ENCODE measurements around the gene GBX1. TPM values are rescaled to one million over a fixed set of nuclear protein-coding genes. Genes with fewer than 3 reads are reported as not detected.

The GBX1 gene
- total and polyA plus RNA-seq, 12 donors, result not detected

- Histone ChIP-seq H3K27me3 (no peaks in the 10 kb centered on the region), H3K4me1 (replicated peaks in 1 of 2) (no peaks in the 10 kb centered on the region), H3K9me3 (replicated peaks in 1 of 3) (no peaks in the 10 kb centered on the region), H3K27ac (no peak overlapping the region), H3K36me3 (replicated peaks in 1 of 2) (no peaks in the 10 kb centered on the region), H3K4me3 (no peak overlapping the region)
- intact Hi-C loops (cut with DNase I), result no loop called here
- TF ChIP-seq CTCF (IDR thresholded peaks at IDR 0.05) (no peak), POLR2A (IDR thresholded peaks at IDR 0.05) (no peak)
- WGBS, 4 donors, result 86 to 92% (median 90%) methylated on average over 20 to 24 of the region's 24 CpGs
- no peak for DNase-seq
These were observed 65.7 kb downstream of the GBX1 start for GRCh38 chr7:151101621-151102396.

DNA sequence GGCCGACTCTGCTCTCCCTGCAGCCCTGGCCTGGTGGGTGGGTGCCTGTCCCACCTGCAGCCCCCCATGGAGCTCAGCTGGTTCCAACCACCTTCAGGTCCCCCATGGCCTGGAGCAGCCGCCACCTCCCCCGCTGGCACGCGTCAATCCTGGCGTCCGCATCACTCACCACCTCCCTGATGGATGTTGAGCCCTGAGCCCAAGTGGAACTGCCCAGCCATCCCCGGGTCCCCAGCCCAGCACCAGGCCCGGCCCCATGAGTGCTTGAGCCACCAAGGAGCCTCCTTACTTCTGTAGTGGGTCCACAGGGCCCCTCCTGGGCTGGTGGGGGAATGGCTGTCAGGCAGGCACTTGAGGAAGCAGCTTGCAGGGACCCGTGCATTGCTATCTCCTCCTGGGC, 66.6 kb downstream of the GBX1 start:
- WGBS, 4 donors, result 89 to 100% (median 90%) methylated on average over 7 to 10 of the region's 10 CpGs
- no peak overlapping the region for H3K27ac ChIP-seq
- H3K27me3 ChIP-seq, result no peaks in the 10 kb centered on the region
- TF ChIP-seq CTCF (IDR thresholded peaks at IDR 0.05) (no peak), POLR2A (IDR thresholded peaks at IDR 0.05) (no peak)
- intact Hi-C loops (cut with DNase I), result no loop called here
- no peaks in the 10 kb centered on the region for H3K4me1 ChIP-seq (replicated peaks in 1 of 2)
- no peaks in the 10 kb centered on the region for H3K36me3 ChIP-seq (replicated peaks in 1 of 2)
- H3K4me3 ChIP-seq, result no peak overlapping the region
- no peaks in the 10 kb centered on the region for H3K9me3 ChIP-seq (replicated peaks in 1 of 3)
- DNase-seq, result no peak

- intact Hi-C loops (cut with DNase I), result no loop called here
- Histone ChIP-seq H3K36me3 (replicated peaks in 1 of 2) (no peaks in the 10 kb centered on the region), H3K27me3 (no peaks in the 10 kb centered on the region), H3K27ac (no peak overlapping the region), H3K4me3 (no peak overlapping the region), H3K4me1 (replicated peaks in 1 of 2) (no peaks in the 10 kb centered on the region), H3K9me3 (replicated peaks in 1 of 3) (no peaks in the 10 kb centered on the region)
- no peak for DNase-seq
- TF ChIP-seq CTCF (IDR thresholded peaks at IDR 0.05), result no peak
- no peak for TF ChIP-seq POLR2A (IDR thresholded peaks at IDR 0.05)
- 74 to 82% (median 78%) methylated on average over 18 to 20 of the region's 20 CpGs for WGBS, 4 donors
These were observed 67.8 kb downstream of the GBX1 start for GRCh38 chr7:151099486-151100211.

Other genes with a start within 250 kb of the GBX1 start
- 10 to 100 TPM in 1 of 9 donors, 1 to 10 TPM in 8; 1.1 to 10.7 (median 4.7) TPM for gene KCNH2, start 189.4 kb downstream of the GBX1 start, total RNA-seq
- gene KCNH2, start 189.4 kb downstream of the GBX1 start, polyA plus RNA-seq, result 10 to 100 TPM in 1 of 3 donors, 1 to 10 TPM in 2; 4.5 to 18.7 (median 6.8) TPM
- gene NOS3, start 176.7 kb downstream of the GBX1 start, total RNA-seq, result 10 to 100 TPM in 7 of 9 donors, 1 to 10 TPM in 2; 5.0 to 26.5 (median 15.4) TPM
- gene NOS3, start 176.7 kb downstream of the GBX1 start, polyA plus RNA-seq, result 10 to 100 TPM in 2 of 3 donors, 1 to 10 TPM in 1; 2.2 to 23.3 (median 14.9) TPM
- gene ATG9B, start 143.2 kb downstream of the GBX1 start, total RNA-seq, result under 1 TPM in 7 of 9 donors, not detected in 2; 0.23 to 0.74 (median 0.39) TPM
- 1 to 10 TPM in 2 of 3 donors, under 1 TPM in 1; 0.53 to 7.8 (median 2.1) TPM for gene ATG9B, start 143.2 kb downstream of the GBX1 start, polyA plus RNA-seq
- gene ABCB8, start 139.2 kb downstream of the GBX1 start, total RNA-seq, result 10 to 100 TPM; 18.6 to 62.3 (median 51.5) TPM
- gene ABCB8, start 139.2 kb downstream of the GBX1 start, polyA plus RNA-seq, result 10 to 100 TPM; 15.5 to 57.4 (median 50.8) TPM
- 1 to 10 TPM in 4 of 9 donors, under 1 TPM in 4, not detected in 1; 0.24 to 2.3 (median 1.1) TPM for gene ASIC3, start 119.2 kb downstream of the GBX1 start, total RNA-seq
- gene ASIC3, start 119.2 kb downstream of the GBX1 start, polyA plus RNA-seq, result 10 to 100 TPM in 2 of 3 donors, 1 to 10 TPM in 1; 1.2 to 32.7 (median 10.0) TPM
- 10 to 100 TPM; 15.4 to 29.8 (median 23.5) TPM for gene CDK5, start 109.8 kb downstream of the GBX1 start, total RNA-seq
- 10 to 100 TPM; 15.8 to 19.3 (median 15.9) TPM for gene CDK5, start 109.8 kb downstream of the GBX1 start, polyA plus RNA-seq
- 100 to 1,000 TPM in 7 of 9 donors, 10 to 100 TPM in 2; 40.8 to 179 (median 146) TPM for gene SLC4A2, start 108.1 kb downstream of the GBX1 start, total RNA-seq
- gene SLC4A2, start 108.1 kb downstream of the GBX1 start, polyA plus RNA-seq, result 100 to 1,000 TPM in 2 of 3 donors, 10 to 100 TPM in 1; 31.5 to 258 (median 157) TPM
- 100 to 1,000 TPM in 1 of 9 donors, 10 to 100 TPM in 8; 42.0 to 112 (median 82.8) TPM for gene FASTK, start 86.9 kb downstream of the GBX1 start, total RNA-seq
- 100 to 1,000 TPM in 2 of 3 donors, 10 to 100 TPM in 1; 21.4 to 516 (median 281) TPM for gene FASTK, start 86.9 kb downstream of the GBX1 start, polyA plus RNA-seq
- gene TMUB1, start 84.2 kb downstream of the GBX1 start, total RNA-seq, result 10 to 100 TPM; 25.4 to 74.6 (median 41.1) TPM
- 100 to 1,000 TPM in 2 of 3 donors, 1 to 10 TPM in 1; 5.2 to 152 (median 101) TPM for gene TMUB1, start 84.2 kb downstream of the GBX1 start, polyA plus RNA-seq
- gene AGAP3, start 81.2 kb downstream of the GBX1 start, total RNA-seq, result 100 to 1,000 TPM in 1 of 9 donors, 10 to 100 TPM in 8; 17.2 to 105 (median 49.1) TPM
- 100 to 1,000 TPM in 2 of 3 donors, 10 to 100 TPM in 1; 18.3 to 236 (median 111) TPM for gene AGAP3, start 81.2 kb downstream of the GBX1 start, polyA plus RNA-seq
- not detected for gene ASB10, start 19.6 kb upstream of the GBX1 start, total RNA-seq
- not detected for gene ASB10, start 19.6 kb upstream of the GBX1 start, polyA plus RNA-seq
- gene H2BK1, start 42.8 kb upstream of the GBX1 start, total RNA-seq, result not detected
- gene H2BK1, start 42.8 kb upstream of the GBX1 start, polyA plus RNA-seq, result not detected
- 100 to 1,000 TPM in 1 of 9 donors, 10 to 100 TPM in 8; 20.8 to 110 (median 30.8) TPM for gene ABCF2, start 59.5 kb upstream of the GBX1 start, total RNA-seq
- gene ABCF2, start 59.5 kb upstream of the GBX1 start, polyA plus RNA-seq, result 10 to 100 TPM; 15.6 to 36.9 (median 16.1) TPM
- 10 to 100 TPM; 42.3 to 84.1 (median 62.5) TPM for gene CHPF2, start 64.8 kb upstream of the GBX1 start, total RNA-seq
- 10 to 100 TPM; 15.8 to 87.8 (median 58.7) TPM for gene CHPF2, start 64.8 kb upstream of the GBX1 start, polyA plus RNA-seq
- gene SMARCD3, start 81.0 kb upstream of the GBX1 start, total RNA-seq, result 100 to 1,000 TPM in 6 of 9 donors, 10 to 100 TPM in 3; 62.7 to 147 (median 109) TPM
- gene SMARCD3, start 81.0 kb upstream of the GBX1 start, polyA plus RNA-seq, result 100 to 1,000 TPM in 2 of 3 donors, 10 to 100 TPM in 1; 46.4 to 194 (median 147) TPM
- gene NUB1, start 174.1 kb upstream of the GBX1 start, total RNA-seq, result 10 to 100 TPM; 33.3 to 68.7 (median 50.6) TPM
- 100 to 1,000 TPM in 1 of 3 donors, 10 to 100 TPM in 2; 22.5 to 127 (median 38.0) TPM for gene NUB1, start 174.1 kb upstream of the GBX1 start, polyA plus RNA-seq
- gene WDR86, start 242.3 kb upstream of the GBX1 start, total RNA-seq, result 10 to 100 TPM in 2 of 9 donors, 1 to 10 TPM in 7; 1.4 to 16.7 (median 3.5) TPM
- gene WDR86, start 242.3 kb upstream of the GBX1 start, polyA plus RNA-seq, result 1 to 10 TPM in 2 of 3 donors, not detected in 1; 5.5 to 7.5 TPM

Measured in adrenal gland (tissue), 12 donors.